Panc1 (cell line): ENCODE measurements around the gene MSI2. TPM values are rescaled to one million over a fixed set of nuclear protein-coding genes. Genes with fewer than 3 reads are reported as not detected.

Experiments
- ATAC-seq: fragments of 200-7000 bp; cut with Tn5 transposase; 2 replicates; pipeline ENCODE4 v1.9.1; 2020; ENCODE audit warnings: mild to moderate bottlenecking, moderate library complexity
- BruUV-seq: library from RNA; stranded (reverse); fragments of 400-500 nt; replicated peaks from 2 replicates; lab custom pipeline; 2021; lab: Mats Ljungman, UMichigan
- CTCF ChIA-PET: fragments of 300-600 bp; sonication (Branson Sonifier 250); formaldehyde crosslinking; loops from one replicate; lab custom pipeline; 2022; ENCODE audit warnings: antibody characterized with exemption; lab: Charles Lee
- POLR2A ChIA-PET: fragments of 300-600 bp; sonication (Branson Sonifier 250); formaldehyde crosslinking; loops from one replicate; lab custom pipeline; 2022; ENCODE audit warnings: antibody characterized with exemption; lab: Charles Lee
- DNase-seq: peaks from one replicate; pipeline ENCODE4 v3.0.0-alpha.2; 2010; ENCODE audit warnings: low read depth, low spot score
- H3K27ac ChIP-seq: 2 replicates; pipeline ENCODE4 v1.5.1; 2011; ENCODE audit warnings: mild to moderate bottlenecking, low read length, inconsistent platforms
- H3K27me3 ChIP-seq: fragments of 200-500 bp; sonication (Bioruptor generic); 2 replicates; pipeline ENCODE4 v1.6.0; 2014; ENCODE audit warnings: low read length, inconsistent platforms; ENCODE audit not compliant: control insufficient read depth, insufficient read depth
- H3K36me3 ChIP-seq: fragments of 200-500 bp; sonication (Bioruptor generic); 2 replicates; pipeline ENCODE4 v1.5.1; 2014; ENCODE audit warnings: inconsistent platforms, mild to moderate bottlenecking, low read length, moderate library complexity; ENCODE audit not compliant: control insufficient read depth, insufficient read depth
- H3K4me1 ChIP-seq: 2 replicates; pipeline ENCODE4 v1.5.1; 2011; ENCODE audit warnings: inconsistent platforms, mild to moderate bottlenecking, low read length, moderate library complexity; ENCODE audit not compliant: control insufficient read depth, insufficient read depth
- H3K4me3 ChIP-seq, 2 experiments: 2 replicates each; pipeline ENCODE4 v1.5.1; 2011 to 2012; ENCODE audit warnings: low read depth in 2 of 2, low read length in 2 of 2, mild to moderate bottlenecking in 2 of 2, inconsistent platforms in 1 of 2, moderate library complexity in 1 of 2
- H3K9me3 ChIP-seq: fragments of 200-500 bp; sonication (Bioruptor generic); 2 replicates; pipeline ENCODE4 v1.5.1; 2014; ENCODE audit warnings: low read depth, mild to moderate bottlenecking, inconsistent platforms, low read length, moderate library complexity; ENCODE audit not compliant: control insufficient read depth, insufficient read depth
- CTCF ChIP-seq: fragments of 450-650 bp; IDR thresholded peaks from 2 replicates; pipeline ENCODE4 v1.5.1; 2017; ENCODE audit warnings: mild to moderate bottlenecking
- POLR2AphosphoS5 ChIP-seq: IDR thresholded peaks from 2 replicates; pipeline ENCODE4 v1.6.1; 2012; ENCODE audit warnings: mild to moderate bottlenecking, low read depth, low read length, moderate library complexity
- SIN3A ChIP-seq: IDR thresholded peaks from 2 replicates; pipeline ENCODE4 v1.6.1; 2012; ENCODE audit warnings: low read depth, mild to moderate bottlenecking, low read length, moderate library complexity, borderline replicate concordance; ENCODE audit not compliant: insufficient read depth
- TCF7L2 ChIP-seq: IDR thresholded peaks from 2 replicates; pipeline ENCODE4 v1.6.1; 2011; ENCODE audit warnings: mild to moderate bottlenecking, low read depth, low read length, inconsistent platforms
- in situ Hi-C: cut with HindIII; loops from 2 replicates; pipeline ENCODE4 v1.10.0; 2016; ENCODE audit warnings: low sequenced_read_pairs, low pct_unique_long_range_greater_than_20kb
- intact Hi-C: fragments of 100-400 bp; cut with micrococcal nuclease; formaldehyde crosslinking; loops from one replicate; pipeline ENCODE4 v1.10.0; 2022; ENCODE audit not compliant: unreplicated experiment
- total RNA-seq: library from RNA; stranded (reverse); gene quantifications from one replicate; pipeline ENCODE4 v1.2.1, GENCODE V29; 2021; ENCODE audit not compliant: unreplicated experiment
- TF ChIP-seq, protein P1 (sequence below), 2 experiments: IDR thresholded peaks; 2 replicates each; pipeline ENCODE4 v1.6.1; 2011 to 2012; ENCODE audit warnings: low read depth in 2 of 2, control low read depth in 1 of 2, low read length in 1 of 2, mild to moderate bottlenecking in 1 of 2, moderate library complexity in 1 of 2; ENCODE audit not compliant: insufficient read depth in 1 of 2

The MSI2 gene
- total RNA-seq, 1 experiment from 2014 or later: 38.5 TPM

GRCh38 chr17:57569021-57569420, 312.7 kb downstream of the MSI2 start:
- Histone ChIP-seq H3K27me3 (no peaks in the 10 kb centered on the region), H3K4me3 (no peak overlapping the region), H3K9me3 (no peaks in the 10 kb centered on the region), H3K27ac (no peak overlapping the region), H3K36me3 (no peaks in the 10 kb centered on the region), H3K4me1 (no peaks in the 10 kb centered on the region)
- ChIA-PET CTCF (interaction anchor here (0.6 to 0.7 kb wide), 2 partner anchors 16 to 222 kb away, joined by 3 to 7 read pairs; no protein-coding TSS in a partner anchor), POLR2A (no interaction called here)
- intact Hi-C loops (no loop called here), in situ Hi-C loops (no loop called here)
- TF ChIP-seq POLR2AphosphoS5 (no peak), TCF7L2 (no peak), SIN3A (no peak), CTCF (no peak)
- TF ChIP-seq, protein P1, sequence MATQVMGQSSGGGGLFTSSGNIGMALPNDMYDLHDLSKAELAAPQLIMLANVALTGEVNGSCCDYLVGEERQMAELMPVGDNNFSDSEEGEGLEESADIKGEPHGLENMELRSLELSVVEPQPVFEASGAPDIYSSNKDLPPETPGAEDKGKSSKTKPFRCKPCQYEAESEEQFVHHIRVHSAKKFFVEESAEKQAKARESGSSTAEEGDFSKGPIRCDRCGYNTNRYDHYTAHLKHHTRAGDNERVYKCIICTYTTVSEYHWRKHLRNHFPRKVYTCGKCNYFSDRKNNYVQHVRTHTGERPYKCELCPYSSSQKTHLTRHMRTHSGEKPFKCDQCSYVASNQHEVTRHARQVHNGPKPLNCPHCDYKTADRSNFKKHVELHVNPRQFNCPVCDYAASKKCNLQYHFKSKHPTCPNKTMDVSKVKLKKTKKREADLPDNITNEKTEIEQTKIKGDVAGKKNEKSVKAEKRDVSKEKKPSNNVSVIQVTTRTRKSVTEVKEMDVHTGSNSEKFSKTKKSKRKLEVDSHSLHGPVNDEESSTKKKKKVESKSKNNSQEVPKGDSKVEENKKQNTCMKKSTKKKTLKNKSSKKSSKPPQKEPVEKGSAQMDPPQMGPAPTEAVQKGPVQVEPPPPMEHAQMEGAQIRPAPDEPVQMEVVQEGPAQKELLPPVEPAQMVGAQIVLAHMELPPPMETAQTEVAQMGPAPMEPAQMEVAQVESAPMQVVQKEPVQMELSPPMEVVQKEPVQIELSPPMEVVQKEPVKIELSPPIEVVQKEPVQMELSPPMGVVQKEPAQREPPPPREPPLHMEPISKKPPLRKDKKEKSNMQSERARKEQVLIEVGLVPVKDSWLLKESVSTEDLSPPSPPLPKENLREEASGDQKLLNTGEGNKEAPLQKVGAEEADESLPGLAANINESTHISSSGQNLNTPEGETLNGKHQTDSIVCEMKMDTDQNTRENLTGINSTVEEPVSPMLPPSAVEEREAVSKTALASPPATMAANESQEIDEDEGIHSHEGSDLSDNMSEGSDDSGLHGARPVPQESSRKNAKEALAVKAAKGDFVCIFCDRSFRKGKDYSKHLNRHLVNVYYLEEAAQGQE (IDR thresholded peaks at IDR 0.05; ENCODE audit: insufficient read depth in 1 of 2, low read depth in 2 of 2, low read length in 1 of 2): no peak
- ATAC-seq (no peak), DNase-seq (no peak)
- BruUV-seq: no TSS peak

GRCh38 chr17:57569853-57570252, 313.5 kb downstream of the MSI2 start:
- no TSS peak for BruUV-seq
- POLR2A ChIA-PET: no interaction called here
- intact Hi-C loops (no loop called here), in situ Hi-C loops (no loop called here)
- H3K9me3 ChIP-seq: no peaks in the 10 kb centered on the region
- no peak for TF ChIP-seq CTCF
- no peak for TF ChIP-seq POLR2AphosphoS5
- TF ChIP-seq TCF7L2: no peak
- TF ChIP-seq, protein P1 (IDR thresholded peaks at IDR 0.05; ENCODE audit: insufficient read depth in 1 of 2, low read depth in 2 of 2, low read length in 1 of 2): no peak
- no peak for TF ChIP-seq SIN3A
- H3K36me3 ChIP-seq: no peaks in the 10 kb centered on the region
- ATAC-seq: no peak
- no peak for DNase-seq
- H3K27me3 ChIP-seq: no peaks in the 10 kb centered on the region
- CTCF ChIA-PET: interaction anchor here (0.7 kb wide), 1 partner anchor 221 kb away, joined by 3 read pairs; no protein-coding TSS in a partner anchor
- no peak overlapping the region for H3K4me3 ChIP-seq
- no peaks in the 10 kb centered on the region for H3K4me1 ChIP-seq
- no peak overlapping the region for H3K27ac ChIP-seq
